GM23338 (cell line): ENCODE results near the gene CYSLTR2. TPM values are rescaled to one million over a fixed set of nuclear protein-coding genes. Genes with fewer than 3 reads are reported as not detected.

Experiments used
- ATAC-seq: fragments of 200-7000 bp; cut with Tn5 transposase; 3 replicates; pipeline ENCODE4 v1.9.1; 2020
- DNase-seq: peaks from one replicate; pipeline ENCODE4 v3.0.0-alpha.2; 2015; ENCODE audit warnings: low spot score
- H2AFZ ChIP-seq: fragments of 200-600 bp; sonication (generic); 2 replicates; pipeline ENCODE4 v1.8.0; 2016; ENCODE audit warnings: antibody characterized with exemption, mild to moderate bottlenecking, moderate library complexity
- H3F3A ChIP-seq: fragments of 200-600 bp; sonication (generic); replicated peaks from 2 replicates; pipeline ENCODE4 v1.8.0; 2017; ENCODE audit warnings: antibody characterized with exemption, mixed run types, low read depth
- H3K27ac ChIP-seq: fragments of 200-600 bp; sonication (generic); 2 replicates; pipeline ENCODE4 v1.6.1; 2016; ENCODE audit warnings: low read depth
- H3K27me3 ChIP-seq: fragments of 200-600 bp; sonication (generic); 2 replicates; pipeline ENCODE4 v1.8.0; 2016; ENCODE audit warnings: mild to moderate bottlenecking, mixed run types, moderate library complexity; ENCODE audit not compliant: insufficient read depth
- H3K36me3 ChIP-seq: fragments of 200-600 bp; sonication (generic); 2 replicates; pipeline ENCODE4 v1.8.0; 2016; ENCODE audit warnings: mild to moderate bottlenecking; ENCODE audit not compliant: insufficient read depth
- H3K4me1 ChIP-seq: fragments of 200-600 bp; sonication (generic); 2 replicates; pipeline ENCODE4 v1.8.0; 2016; ENCODE audit warnings: mild to moderate bottlenecking, moderate library complexity; ENCODE audit not compliant: insufficient read depth
- H3K4me2 ChIP-seq: fragments of 200-600 bp; sonication (generic); 2 replicates; pipeline ENCODE4 v1.7.1; 2017; ENCODE audit warnings: mixed run types
- H3K4me3 ChIP-seq: fragments of 200-600 bp; sonication (generic); 2 replicates; pipeline ENCODE4 v1.6.1; 2016; ENCODE audit warnings: mixed run types
- H3K79me2 ChIP-seq: fragments of 200-600 bp; sonication (generic); replicated peaks from 2 replicates; pipeline ENCODE4 v1.8.0; 2017; ENCODE audit warnings: mild to moderate bottlenecking; ENCODE audit not compliant: insufficient read depth
- H3K9me2 ChIP-seq: fragments of 200-600 bp; sonication (generic); 2 replicates; pipeline ENCODE4 v1.8.0; 2017; ENCODE audit not compliant: insufficient read depth
- H4K20me1 ChIP-seq: fragments of 200-600 bp; sonication (generic); replicated peaks from 2 replicates; pipeline ENCODE4 v1.8.0; 2017; ENCODE audit warnings: mild to moderate bottlenecking; ENCODE audit not compliant: insufficient read depth
- H3K27ac Mint-ChIP-seq: 2 replicates; pipeline ENCODE4 v1.8.0; 2020; ENCODE audit warnings: inconsistent platforms, mild to moderate bottlenecking, moderate library complexity, mixed read lengths
- H3K27me3 Mint-ChIP-seq: 3 replicates; pipeline ENCODE4 v1.8.0; 2022; ENCODE audit warnings: low read depth, mild to moderate bottlenecking, moderate library complexity, mixed read lengths, inconsistent platforms; ENCODE audit not compliant: insufficient read depth, poor library complexity
- H3K36me3 Mint-ChIP-seq: 3 replicates; pipeline ENCODE4 v1.8.0; 2021; ENCODE audit warnings: low read depth, mild to moderate bottlenecking, inconsistent platforms, moderate library complexity, mixed read lengths
- H3K4me1 Mint-ChIP-seq: 3 replicates; pipeline ENCODE4 v1.8.0; 2020; ENCODE audit warnings: mild to moderate bottlenecking, inconsistent platforms, mixed read lengths
- H3K4me3 Mint-ChIP-seq: 3 replicates; pipeline ENCODE4 v1.8.0; 2021; ENCODE audit warnings: moderate library complexity, mild to moderate bottlenecking, inconsistent platforms, mixed read lengths
- H3K9me3 Mint-ChIP-seq: 3 replicates; pipeline ENCODE4 v1.8.0; 2020; ENCODE audit warnings: moderate library complexity, mild to moderate bottlenecking, inconsistent platforms, mixed read lengths
- ZNF114 ChIP-seq: fragments of 250-450 bp; sonication (Bioruptor Pico); IDR thresholded peaks from 2 replicates; pipeline ENCODE4 v1.5.0; 2020; ENCODE audit warnings: mild to moderate bottlenecking, moderate library complexity
- polyA plus RNA-seq: library from polyadenylated mRNA; unstranded; fragments of >200 nt; fragmentation: Nextera tagmentation; extraction: Ambion mirVana; gene quantifications from 2 replicates; pipeline ENCODE4 v1.2.1, GENCODE V29; 2016
- total RNA-seq: library from RNA; depleted of rRNA; stranded (reverse); fragments of >200 nt; shearing (Covaris generic); gene quantifications from 2 replicates; pipeline ENCODE4 v1.2.3, GENCODE V29; 2014
- TF ChIP-seq, protein P1 (sequence below): fragments of 250-450 bp; sonication (Bioruptor Pico); IDR thresholded peaks from 2 replicates; pipeline ENCODE4 v1.5.0; 2020; ENCODE audit warnings: mild to moderate bottlenecking, moderate library complexity
- TF ChIP-seq, protein P2 (sequence below), 2 experiments: fragments of 200-600 bp in 1 of 2; sonication (generic) in 1 of 2; conservative IDR thresholded peaks; 2 replicates each; pipeline versions ENCODE4 v1.5.1 to v1.6.1; 2016 to 2017; ENCODE audit warnings: antibody characterized with exemption in 2 of 2, low read depth in 2 of 2, mild to moderate bottlenecking in 2 of 2, moderate library complexity in 1 of 2

Gene CYSLTR2
- total and polyA plus RNA-seq, 2 experiments from 2014 or later, result not detected

DNA sequence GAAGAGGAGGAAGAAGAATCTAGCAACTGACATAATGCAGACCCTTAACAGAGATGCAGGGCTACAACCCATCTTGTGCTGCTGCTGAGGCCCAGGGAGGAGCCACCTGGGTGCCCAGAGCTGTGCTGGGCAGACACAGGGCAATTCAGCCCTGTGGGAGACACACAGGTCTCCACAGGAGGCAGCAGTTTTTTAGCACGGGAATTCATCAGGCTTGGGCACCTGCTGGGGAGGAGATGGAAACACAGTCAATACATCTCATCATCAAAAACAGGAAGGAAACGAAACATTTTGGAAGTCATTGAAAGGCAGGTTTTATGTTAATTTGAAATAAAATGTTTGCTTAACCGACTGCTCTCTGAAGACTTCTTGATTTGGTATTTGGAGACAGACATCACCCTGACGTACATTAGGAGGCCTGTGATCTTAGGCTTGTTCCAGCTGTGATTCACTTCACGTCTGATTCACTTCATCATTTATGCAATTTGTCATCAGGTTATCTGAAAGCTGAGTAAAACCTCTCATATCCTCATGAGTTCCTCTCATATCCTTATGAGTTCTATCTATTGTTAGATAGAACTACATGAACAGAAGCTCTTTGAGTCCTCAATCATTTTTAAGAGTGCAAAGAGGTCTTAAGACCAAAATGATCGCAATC, 77.4 kb downstream of the CYSLTR2 start (continued):
- TF ChIP-seq, protein P1, sequence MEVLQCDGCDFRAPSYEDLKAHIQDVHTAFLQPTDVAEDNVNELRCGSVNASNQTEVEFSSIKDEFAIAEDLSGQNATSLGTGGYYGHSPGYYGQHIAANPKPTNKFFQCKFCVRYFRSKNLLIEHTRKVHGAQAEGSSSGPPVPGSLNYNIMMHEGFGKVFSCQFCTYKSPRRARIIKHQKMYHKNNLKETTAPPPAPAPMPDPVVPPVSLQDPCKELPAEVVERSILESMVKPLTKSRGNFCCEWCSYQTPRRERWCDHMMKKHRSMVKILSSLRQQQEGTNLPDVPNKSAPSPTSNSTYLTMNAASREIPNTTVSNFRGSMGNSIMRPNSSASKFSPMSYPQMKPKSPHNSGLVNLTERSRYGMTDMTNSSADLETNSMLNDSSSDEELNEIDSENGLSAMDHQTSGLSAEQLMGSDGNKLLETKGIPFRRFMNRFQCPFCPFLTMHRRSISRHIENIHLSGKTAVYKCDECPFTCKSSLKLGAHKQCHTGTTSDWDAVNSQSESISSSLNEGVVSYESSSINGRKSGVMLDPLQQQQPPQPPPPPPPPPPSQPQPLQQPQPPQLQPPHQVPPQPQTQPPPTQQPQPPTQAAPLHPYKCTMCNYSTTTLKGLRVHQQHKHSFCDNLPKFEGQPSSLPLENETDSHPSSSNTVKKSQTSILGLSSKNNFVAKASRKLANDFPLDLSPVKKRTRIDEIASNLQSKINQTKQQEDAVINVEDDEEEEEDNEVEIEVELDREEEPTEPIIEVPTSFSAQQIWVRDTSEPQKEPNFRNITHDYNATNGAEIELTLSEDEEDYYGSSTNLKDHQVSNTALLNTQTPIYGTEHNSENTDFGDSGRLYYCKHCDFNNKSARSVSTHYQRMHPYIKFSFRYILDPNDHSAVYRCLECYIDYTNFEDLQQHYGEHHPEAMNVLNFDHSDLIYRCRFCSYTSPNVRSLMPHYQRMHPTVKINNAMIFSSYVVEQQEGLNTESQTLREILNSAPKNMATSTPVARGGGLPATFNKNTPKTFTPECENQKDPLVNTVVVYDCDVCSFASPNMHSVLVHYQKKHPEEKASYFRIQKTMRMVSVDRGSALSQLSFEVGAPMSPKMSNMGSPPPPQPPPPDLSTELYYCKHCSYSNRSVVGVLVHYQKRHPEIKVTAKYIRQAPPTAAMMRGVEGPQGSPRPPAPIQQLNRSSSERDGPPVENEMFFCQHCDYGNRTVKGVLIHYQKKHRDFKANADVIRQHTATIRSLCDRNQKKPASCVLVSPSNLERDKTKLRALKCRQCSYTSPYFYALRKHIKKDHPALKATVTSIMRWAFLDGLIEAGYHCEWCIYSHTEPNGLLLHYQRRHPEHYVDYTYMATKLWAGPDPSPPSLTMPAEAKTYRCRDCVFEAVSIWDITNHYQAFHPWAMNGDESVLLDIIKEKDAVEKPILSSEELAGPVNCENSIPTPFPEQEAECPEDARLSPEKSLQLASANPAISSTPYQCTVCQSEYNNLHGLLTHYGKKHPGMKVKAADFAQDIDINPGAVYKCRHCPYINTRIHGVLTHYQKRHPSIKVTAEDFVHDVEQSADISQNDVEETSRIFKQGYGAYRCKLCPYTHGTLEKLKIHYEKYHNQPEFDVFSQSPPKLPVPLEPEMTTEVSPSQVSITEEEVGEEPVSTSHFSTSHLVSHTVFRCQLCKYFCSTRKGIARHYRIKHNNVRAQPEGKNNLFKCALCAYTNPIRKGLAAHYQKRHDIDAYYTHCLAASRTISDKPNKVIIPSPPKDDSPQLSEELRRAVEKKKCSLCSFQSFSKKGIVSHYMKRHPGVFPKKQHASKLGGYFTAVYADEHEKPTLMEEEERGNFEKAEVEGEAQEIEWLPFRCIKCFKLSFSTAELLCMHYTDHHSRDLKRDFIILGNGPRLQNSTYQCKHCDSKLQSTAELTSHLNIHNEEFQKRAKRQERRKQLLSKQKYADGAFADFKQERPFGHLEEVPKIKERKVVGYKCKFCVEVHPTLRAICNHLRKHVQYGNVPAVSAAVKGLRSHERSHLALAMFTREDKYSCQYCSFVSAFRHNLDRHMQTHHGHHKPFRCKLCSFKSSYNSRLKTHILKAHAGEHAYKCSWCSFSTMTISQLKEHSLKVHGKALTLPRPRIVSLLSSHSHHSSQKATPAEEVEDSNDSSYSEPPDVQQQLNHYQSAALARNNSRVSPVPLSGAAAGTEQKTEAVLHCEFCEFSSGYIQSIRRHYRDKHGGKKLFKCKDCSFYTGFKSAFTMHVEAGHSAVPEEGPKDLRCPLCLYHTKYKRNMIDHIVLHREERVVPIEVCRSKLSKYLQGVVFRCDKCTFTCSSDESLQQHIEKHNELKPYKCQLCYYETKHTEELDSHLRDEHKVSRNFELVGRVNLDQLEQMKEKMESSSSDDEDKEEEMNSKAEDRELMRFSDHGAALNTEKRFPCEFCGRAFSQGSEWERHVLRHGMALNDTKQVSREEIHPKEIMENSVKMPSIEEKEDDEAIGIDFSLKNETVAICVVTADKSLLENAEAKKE (CRISPR knock-in tag), result no peak

DNA sequence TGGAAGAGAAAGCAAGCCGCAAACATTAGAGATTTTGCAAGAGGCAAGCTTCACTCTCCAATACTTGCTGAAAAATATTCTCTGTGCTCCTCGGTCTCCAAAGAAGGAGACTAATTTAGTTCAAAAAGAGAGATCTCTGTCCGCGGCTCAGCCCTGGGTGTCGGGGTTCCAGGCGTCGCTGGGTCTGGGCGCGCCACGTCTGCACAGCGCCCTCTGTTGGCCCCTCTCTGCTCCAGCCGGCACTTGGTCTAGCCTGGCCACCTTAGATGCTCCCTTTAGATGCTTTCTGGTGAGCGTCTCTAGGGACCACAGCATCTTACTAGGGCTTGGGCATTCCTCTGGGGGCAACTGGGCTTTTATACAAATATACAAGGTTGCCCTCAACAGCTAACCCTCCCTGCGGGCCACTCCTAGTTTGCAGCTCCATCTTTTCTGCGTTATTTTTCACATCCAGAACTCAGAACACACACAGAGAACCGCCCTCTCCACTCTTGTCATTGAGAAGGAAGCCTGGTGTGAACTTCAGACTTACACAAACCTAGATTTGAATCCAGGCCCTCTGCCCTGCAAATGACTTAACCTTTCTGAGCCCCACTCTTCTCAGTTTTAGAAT, 78.3 kb downstream of the CYSLTR2 start:
- ATAC-seq (peak; percentile 99), DNase-seq (peak; percentile 82)
- H3K4me3 ChIP-seq, result no peak overlapping the region
- peaks cover 5% of the 10 kb centered on the region for H3K27me3 Mint-ChIP-seq
- 0 out of 2 replicates have a peak overlapping the region, but pooled peaks have one; percentile 49 for H3K4me2 ChIP-seq
- H3K36me3 ChIP-seq, result no peaks in the 10 kb centered on the region
- peak overlapping the region; percentile 94 for H2AFZ ChIP-seq
- no peak overlapping the region for H3K27ac Mint-ChIP-seq
- no peaks in the 10 kb centered on the region; the same call in 2 of the 3 replicates for H3K9me3 Mint-ChIP-seq
- no peaks in the 10 kb centered on the region for H4K20me1 ChIP-seq
- H3K27me3 ChIP-seq, result no peaks in the 10 kb centered on the region
- H3K4me1 ChIP-seq, result peaks cover 5% of the 10 kb centered on the region; the same call in 1 of the 2 replicates
- H3K79me2 ChIP-seq, result no peaks in the 10 kb centered on the region
- 0 out of 2 replicates have a peak, but pooled peaks cover 3% of the 10 kb centered on the region for H3K9me2 ChIP-seq
- TF ChIP-seq, protein P1 (CRISPR knock-in tag), result peak; percentile 84; the same call in 1 of the 2 replicates
- TF ChIP-seq ZNF114 (CRISPR knock-in tag), result no peak
- TF ChIP-seq, protein P2, sequence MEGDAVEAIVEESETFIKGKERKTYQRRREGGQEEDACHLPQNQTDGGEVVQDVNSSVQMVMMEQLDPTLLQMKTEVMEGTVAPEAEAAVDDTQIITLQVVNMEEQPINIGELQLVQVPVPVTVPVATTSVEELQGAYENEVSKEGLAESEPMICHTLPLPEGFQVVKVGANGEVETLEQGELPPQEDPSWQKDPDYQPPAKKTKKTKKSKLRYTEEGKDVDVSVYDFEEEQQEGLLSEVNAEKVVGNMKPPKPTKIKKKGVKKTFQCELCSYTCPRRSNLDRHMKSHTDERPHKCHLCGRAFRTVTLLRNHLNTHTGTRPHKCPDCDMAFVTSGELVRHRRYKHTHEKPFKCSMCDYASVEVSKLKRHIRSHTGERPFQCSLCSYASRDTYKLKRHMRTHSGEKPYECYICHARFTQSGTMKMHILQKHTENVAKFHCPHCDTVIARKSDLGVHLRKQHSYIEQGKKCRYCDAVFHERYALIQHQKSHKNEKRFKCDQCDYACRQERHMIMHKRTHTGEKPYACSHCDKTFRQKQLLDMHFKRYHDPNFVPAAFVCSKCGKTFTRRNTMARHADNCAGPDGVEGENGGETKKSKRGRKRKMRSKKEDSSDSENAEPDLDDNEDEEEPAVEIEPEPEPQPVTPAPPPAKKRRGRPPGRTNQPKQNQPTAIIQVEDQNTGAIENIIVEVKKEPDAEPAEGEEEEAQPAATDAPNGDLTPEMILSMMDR (conservative IDR thresholded peaks at IDR 0.05; ENCODE audit: low read depth in 2 of 2), result peak; percentile 94
- H3K27ac ChIP-seq, result no peak overlapping the region
- no peaks in the 10 kb centered on the region for H3F3A ChIP-seq
- H3K4me1 Mint-ChIP-seq, result peaks cover 26% of the 10 kb centered on the region
- H3K36me3 Mint-ChIP-seq, result no peaks in the 10 kb centered on the region
- H3K4me3 Mint-ChIP-seq, result no peak overlapping the region
